NCI-H460 (cell line): ENCODE data around the gene NRGN. TPM values are rescaled to one million over a fixed set of nuclear protein-coding genes. Genes with fewer than 3 reads are reported as not detected.
A peak's percentile ranks its signal among the peaks of the same experiment; 100 is the strongest.

Experiments used
- DNase-seq: peaks from one replicate; pipeline ENCODE4 v3.0.0-alpha.2; 2016; ENCODE audit warnings: low read depth; ENCODE audit errors: extremely low read depth
- total RNA-seq: library from RNA; depleted of rRNA; stranded (reverse); fragments of >200 nt; shearing (Covaris generic); gene quantifications from 2 replicates; pipeline ENCODE4 v1.2.3, GENCODE V29; 2014

NRGN gene
- total RNA-seq, 1 experiment from 2014 or later: not detected

DNA sequence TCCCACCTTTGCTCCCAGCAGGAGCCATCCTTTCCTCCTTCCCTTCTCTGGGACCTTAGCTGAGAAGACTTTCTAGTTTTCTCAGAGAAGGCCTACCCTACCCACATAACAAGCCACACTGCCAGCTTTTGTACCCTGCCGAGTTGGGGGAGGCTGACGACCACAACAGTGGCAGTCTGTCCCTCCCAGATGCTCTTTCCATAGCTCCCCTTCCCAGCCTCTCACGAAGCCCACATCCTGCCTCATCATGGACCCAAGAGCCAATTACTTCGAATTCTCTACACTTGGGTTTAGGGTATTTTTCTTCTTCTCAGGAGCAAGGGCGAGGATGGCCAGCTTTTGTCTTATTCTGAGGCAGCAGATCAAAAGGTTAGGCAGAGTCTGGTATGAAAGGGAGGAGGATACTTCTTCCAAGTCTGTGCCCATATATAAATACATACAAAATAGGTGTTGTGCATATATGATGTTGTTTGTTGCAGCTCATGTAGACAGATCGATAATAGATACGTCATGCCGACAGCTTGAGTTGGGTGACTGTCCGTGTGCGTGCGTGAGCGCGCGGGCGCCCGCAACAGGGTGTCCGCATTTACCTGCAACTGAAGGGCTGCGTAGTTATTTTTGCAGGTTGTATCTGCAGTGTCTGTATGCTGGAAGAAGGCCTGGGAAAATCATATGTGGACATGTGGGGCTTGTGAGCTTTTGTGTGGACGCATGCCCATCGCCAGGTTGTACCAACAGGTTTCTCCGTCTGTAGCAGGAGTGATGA lies 846 bp upstream of the NRGN start:
- no peak for DNase-seq

GRCh38 chr11:124740277-124740882 lies 638 bp downstream of the NRGN start:
- no peak for DNase-seq

- DNase-seq: no peak
Observed at GRCh38 chr11:124742555-124742954, 2.8 kb downstream of the NRGN start.

GRCh38 chr11:124743050-124743449 lies 3.3 kb downstream of the NRGN start:
- no peak for DNase-seq

GRCh38 chr11:124745270-124745834 lies 5.6 kb downstream of the NRGN start:
- no peak for DNase-seq

- no peak for DNase-seq
Observed at GRCh38 chr11:124745835-124746620, 6.3 kb downstream of the NRGN start.

GRCh38 chr11:124746621-124747243 lies 7.0 kb downstream of the NRGN start:
- peak; percentile 58 for DNase-seq

DNA sequence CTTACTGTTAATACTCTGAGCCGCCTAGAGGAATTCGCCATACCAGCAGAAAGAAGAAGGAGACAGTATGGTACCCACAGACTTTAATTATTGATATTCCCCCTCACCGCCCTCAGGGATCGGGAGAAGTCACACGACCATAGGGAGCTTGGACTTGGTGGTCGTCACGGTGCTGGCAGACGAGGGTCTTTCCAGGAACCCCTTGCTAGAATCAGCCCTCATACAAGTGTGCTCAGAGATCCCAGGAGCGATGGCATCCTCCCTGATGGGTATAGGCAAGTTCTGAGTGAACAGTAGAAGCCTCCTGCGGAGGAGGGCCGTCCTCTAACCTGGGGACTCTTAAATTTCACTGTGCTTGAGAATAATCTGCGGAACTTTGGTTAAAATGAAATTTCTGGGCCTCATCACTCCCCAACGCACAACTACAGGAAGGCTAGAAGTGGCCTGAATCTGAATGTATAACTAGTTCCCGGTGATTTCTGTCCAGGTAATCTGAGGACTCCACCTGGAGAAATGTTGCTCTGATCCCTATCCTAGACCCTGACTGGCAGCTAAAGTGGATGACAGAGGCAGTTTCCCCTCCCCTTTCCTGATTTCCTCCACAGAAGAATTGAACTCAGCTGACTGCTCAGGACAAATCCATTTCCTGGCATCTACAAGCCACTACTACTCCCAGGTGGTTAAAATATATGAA lies 7.8 kb downstream of the NRGN start:
- no peak for DNase-seq

DNA sequence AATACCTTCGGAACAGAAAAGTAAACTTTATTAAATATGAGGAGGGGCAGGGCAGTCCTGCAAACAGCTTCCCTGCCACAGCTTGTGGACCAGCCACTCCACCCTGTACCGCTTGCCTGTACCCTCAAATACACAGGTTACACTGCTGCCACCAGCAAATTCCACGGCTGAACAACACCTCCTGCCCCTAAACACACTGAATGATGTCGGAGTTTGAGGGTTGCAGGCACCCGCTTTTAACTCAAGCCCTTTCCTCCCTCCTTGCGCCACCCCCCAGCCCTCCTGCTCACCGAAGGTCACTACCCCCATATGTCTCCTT lies 8.3 kb downstream of the NRGN start:
- DNase-seq: no peak

DNA sequence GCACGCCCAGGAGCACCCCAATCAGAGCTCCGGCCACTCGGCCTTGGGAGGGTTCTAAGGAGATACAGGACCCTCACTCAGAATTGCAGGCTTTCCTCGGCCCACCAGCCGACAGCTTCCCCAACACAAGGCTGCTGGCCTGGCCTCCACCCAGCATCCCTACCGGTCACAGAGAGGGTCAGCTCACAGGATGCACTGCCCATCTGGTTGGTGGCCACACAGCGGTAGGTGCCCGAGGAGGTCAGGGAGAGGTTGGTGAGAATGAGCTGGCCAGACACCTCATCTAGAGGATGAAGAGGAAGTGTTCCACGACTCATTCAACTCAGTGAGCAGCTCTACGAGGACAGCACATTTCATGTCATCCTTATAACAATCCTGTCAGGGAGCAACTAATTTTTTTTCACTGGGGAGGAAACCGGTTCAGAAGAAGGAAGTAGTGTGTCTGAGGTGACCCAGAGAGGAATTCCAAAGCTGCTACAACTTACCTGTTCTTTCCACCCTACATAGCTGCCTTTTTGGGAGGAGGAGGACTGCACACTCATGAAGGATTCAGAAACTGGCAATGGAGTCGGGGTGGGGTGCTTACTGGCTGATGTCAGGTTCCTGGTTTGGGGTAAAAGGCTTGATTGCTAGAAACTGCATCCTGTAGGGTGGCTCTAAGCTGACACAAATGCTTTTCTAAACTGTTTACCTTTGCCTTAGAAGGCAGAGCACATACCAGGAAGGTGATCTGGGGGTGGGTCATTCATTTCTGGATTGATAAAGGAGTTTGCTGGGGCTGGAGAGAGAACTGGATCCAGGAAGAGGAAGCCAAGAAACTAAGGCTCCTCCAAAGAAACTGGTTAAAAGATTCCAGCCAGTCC lies 9.0 kb downstream of the NRGN start:
- DNase-seq: no peak

GRCh38 chr11:124749912-124750311 lies 10.2 kb downstream of the NRGN start:
- no peak for DNase-seq

DNA sequence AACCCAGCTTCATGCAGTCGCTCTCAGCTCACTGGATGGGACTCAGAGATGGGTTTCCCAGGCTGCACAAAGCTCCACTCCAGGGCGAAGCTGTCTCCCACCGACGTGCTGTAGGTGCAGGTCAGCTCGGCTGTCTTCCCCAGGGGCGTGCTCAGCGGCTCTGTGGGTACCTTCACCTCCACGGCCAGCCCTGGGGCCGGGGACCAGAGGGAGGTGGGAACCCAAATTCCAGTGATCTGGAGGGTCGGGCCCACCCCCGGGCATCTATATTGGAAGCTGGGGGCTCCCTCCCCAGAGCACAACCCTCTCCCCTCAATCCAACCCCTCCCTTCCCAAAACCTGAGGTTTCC lies 11.6 kb downstream of the NRGN start:
- no peak for DNase-seq

DNA sequence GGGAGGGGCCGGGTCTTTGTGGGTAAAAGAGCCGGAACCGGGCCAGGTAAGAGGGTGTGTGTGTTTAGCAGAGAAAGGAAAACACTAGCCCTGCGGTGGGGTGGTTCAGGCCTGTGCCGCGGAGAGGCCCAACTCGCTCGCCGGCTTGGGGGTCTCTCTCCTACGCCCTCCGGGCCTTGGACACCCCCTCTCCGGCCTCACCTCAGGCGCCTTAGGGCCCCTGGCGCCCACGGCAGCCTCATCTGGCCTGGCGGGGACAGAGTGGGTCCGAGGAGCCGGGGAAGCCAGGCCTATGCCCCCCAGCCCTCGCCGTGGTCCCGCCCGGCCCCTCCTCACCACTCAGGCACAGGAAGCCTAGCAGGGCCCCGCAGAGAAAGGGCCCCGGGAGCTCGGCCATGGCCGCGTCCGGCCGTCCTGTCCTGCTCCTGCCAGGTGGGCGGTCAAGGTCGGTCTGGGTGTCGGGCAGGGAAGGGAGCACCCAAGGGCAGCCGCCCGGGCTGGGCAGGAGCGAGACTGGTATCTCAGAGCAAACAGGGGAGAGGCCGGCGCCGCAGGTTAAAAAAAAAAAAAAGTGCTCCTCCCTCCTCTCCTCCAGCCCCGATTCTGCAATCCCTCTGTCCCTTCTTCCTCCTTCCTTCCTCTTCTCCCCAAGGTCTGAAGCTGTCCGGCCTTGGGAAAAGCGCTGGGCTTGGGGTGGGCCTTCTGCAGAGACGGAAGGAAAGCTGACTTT lies 12.2 kb downstream of the NRGN start, which contains the start of gene VSIG2:
Gene VSIG2, minus strand, starts transcription at position 515 of the 730 bp plus-strand sequence. Its CDS starts 118 bp downstream, at position 397.
- DNase-seq: no peak

- DNase-seq: no peak
Observed at GRCh38 chr11:124752471-124753102, 12.8 kb downstream of the NRGN start.

GRCh38 chr11:124753205-124753604 lies 13.5 kb downstream of the NRGN start:
- DNase-seq: no peak

- DNase-seq: no peak
Observed at GRCh38 chr11:124753624-124754023, 13.9 kb downstream of the NRGN start.

DNA sequence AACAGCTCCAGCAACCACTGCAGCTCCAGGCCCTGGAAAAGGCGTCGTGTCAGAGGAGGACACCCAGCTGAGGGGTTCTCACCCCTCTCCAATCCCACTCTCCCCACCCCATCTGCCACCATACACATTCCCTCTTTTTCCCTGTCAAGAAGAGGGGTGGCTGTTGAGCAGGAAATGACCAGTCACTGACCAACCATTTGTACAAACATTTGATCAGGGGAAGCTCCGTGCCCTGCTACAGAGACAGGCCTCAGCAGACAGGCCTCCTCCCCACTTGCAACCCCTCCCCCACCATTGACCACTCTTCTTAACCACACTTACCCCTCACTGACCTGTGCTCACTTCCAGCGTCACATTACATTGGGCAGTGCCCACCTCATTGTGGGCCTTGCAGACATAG lies 14.6 kb downstream of the NRGN start:
- no peak for DNase-seq

DNA sequence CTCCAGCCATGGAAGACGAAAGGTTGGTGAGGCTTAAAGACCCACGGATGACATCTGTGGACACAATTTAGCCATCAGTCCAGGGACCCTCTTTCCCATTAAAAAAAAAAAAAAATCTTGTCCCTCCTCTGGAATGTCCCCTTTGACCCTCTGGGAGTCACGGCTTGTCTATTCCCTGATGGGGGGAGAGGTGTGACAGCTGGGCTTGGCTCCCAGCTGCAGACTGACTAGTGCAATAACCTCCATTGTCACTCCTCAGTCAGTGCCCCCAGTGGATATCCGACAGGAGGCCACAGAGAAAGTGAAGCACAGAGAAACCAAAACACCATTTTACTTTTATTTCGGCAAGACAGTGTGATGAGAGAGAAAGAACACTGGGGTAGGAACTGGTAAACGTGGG lies 15.0 kb downstream of the NRGN start:
- no peak for DNase-seq
